Progenitor cell of endocrine pancreas (in vitro differentiated cells): ENCODE results near the gene SLC9A9. TPM values are rescaled to one million over a fixed set of nuclear protein-coding genes. Genes with fewer than 3 reads are reported as not detected.

Experiments used
- DNase-seq: peaks from one replicate; pipeline ENCODE4 v3.0.0; 2021; ENCODE audit warnings: low spot score; ENCODE audit not compliant: unreplicated experiment
- H3K27ac Mint-ChIP-seq: 2 replicates; pipeline ENCODE4 v1.8.0; 2021; ENCODE audit warnings: mild to moderate bottlenecking, moderate library complexity, mixed read lengths
- H3K27me3 Mint-ChIP-seq: 2 replicates; pipeline ENCODE4 v1.8.0; 2021; ENCODE audit warnings: mixed read lengths
- H3K36me3 Mint-ChIP-seq: 2 replicates; pipeline ENCODE4 v1.8.0; 2022; ENCODE audit warnings: mixed read lengths; ENCODE audit not compliant: insufficient read depth
- H3K4me1 Mint-ChIP-seq: 2 replicates; pipeline ENCODE4 v1.8.0; 2021; ENCODE audit warnings: low read depth, mixed read lengths
- H3K4me3 Mint-ChIP-seq: 2 replicates; pipeline ENCODE4 v1.8.0; 2021; ENCODE audit warnings: low read depth, mild to moderate bottlenecking, moderate library complexity, mixed read lengths
- H3K9me3 Mint-ChIP-seq: 2 replicates; pipeline ENCODE4 v1.8.0; 2021; ENCODE audit warnings: low read depth, mixed read lengths
- CTCF ChIP-seq: fragments of 200-600 bp; sonication (generic); IDR thresholded peaks from one replicate; pipeline ENCODE4 v1.5.0; 2021; ENCODE audit warnings: antibody characterized with exemption, mild to moderate bottlenecking; ENCODE audit not compliant: unreplicated experiment
- total RNA-seq: library from RNA; stranded (reverse); gene quantifications from 2 replicates; pipeline ENCODE4 v1.2.1, GENCODE V29; 2021

Gene SLC9A9
- total RNA-seq, 1 donor from 2014 or later = 0.17 TPM

- TF ChIP-seq CTCF = no peak
- Mint-ChIP-seq H3K4me1 (peaks cover 1% of the 10 kb centered on the region), H3K36me3 (no peaks in the 10 kb centered on the region), H3K27ac (no peak overlapping the region), H3K4me3 (no peak overlapping the region), H3K27me3 (peaks cover 3% of the 10 kb centered on the region), H3K9me3 (no peaks in the 10 kb centered on the region)
- DNase-seq = no peak
These were observed 309.7 kb downstream of the SLC9A9 start for GRCh38 chr3:143538577-143538981.

DNA sequence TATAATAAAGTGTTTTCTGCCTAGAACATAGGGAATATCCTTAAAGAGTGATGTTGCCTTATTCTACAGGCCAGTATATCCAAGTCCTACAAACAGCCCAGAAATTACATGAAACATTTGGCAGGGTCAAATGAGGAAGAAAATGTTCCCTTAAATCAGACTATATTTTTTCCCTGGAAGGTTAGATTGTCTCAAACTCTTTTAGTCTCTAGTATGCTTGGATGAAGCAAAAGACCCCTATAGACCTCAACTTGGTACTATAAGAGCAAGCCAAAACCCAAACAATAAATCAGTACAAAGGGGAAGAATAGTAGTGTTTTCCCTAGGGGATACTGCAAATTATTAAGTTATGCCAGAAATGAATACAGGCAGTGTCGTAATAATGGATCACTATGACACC is 310.2 kb downstream of the SLC9A9 start:
- no peak for DNase-seq
- H3K4me3 Mint-ChIP-seq = no peak overlapping the region
- H3K9me3 Mint-ChIP-seq = no peaks in the 10 kb centered on the region
- peaks cover 3% of the 10 kb centered on the region for H3K27me3 Mint-ChIP-seq
- H3K4me1 Mint-ChIP-seq = peaks cover 1% of the 10 kb centered on the region
- no peaks in the 10 kb centered on the region for H3K36me3 Mint-ChIP-seq
- no peak overlapping the region for H3K27ac Mint-ChIP-seq
- no peak for TF ChIP-seq CTCF

DNA sequence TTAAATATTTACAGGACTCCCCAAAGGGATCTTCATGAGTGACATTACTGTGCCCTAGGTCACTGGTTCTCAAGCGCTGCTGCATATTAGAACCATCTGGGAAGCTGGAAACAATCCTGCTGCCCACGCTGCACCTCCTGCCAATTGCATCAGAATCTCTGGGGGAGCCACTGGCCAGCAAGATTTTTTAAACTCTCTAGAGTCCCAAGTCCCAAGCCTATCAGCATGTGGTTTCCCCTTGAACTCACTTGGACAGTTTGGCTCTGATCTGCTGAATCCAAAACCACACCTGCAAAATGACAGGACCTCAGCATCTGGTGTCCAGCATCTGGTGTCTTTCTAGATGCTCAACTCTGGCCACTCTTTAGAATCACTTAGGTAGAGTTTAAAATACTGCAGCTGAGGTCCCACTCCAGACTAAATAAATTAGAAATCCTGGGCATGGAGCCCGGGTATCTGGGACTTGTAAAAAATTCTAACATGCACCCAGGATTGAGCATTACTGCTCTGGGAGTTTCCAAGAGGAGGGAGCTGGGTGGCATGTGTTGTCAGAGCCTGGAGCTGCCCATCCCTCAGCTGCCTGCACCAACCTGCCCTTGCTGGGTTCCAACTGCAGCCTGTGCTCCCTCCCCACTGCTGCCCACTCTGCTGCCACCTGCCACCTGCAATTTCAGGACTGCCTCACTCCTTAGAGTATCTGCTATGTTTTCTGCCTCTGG is 311.3 kb downstream of the SLC9A9 start:
- Mint-ChIP-seq H3K4me1 (peaks cover 1% of the 10 kb centered on the region), H3K36me3 (no peaks in the 10 kb centered on the region), H3K4me3 (no peak overlapping the region), H3K27me3 (peaks cover 3% of the 10 kb centered on the region), H3K9me3 (no peaks in the 10 kb centered on the region), H3K27ac (no peak overlapping the region)
- TF ChIP-seq CTCF = no peak
- no peak for DNase-seq

DNA sequence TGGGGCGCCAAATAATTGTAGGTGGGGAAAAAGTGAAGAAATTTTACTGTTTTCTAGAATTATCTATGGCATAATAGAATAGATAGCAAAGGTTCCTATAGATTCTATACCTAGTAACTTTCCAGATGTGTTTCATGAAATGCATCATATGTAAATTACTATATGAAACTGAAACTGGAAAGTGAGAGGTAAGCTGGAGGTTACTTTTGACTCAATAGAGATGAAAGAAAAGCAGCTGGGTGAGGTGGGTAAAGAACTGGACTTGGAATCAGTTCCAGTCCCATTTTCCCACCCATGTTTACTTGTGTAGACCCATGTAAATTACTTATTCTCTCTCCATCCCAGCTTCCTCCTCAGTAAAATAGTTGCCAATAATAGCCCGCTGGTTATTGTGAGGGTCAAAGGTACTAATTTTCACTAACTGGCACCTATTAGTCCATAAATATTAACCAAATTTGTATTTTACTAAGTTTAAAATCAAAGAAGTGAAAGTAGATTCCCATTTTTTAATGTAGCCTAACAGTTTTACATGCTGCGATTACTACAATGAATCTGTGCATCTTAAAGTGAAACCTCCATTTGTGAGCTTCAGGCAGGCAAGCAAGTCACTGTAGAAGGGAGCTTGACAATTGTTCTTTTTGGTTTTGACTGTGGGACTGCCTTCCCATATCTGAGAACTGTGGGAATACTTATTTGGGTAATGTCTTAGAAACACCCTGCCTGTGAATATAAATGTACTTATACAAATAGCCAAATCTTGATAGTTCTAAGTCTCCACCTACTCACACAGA is 312.1 kb downstream of the SLC9A9 start:
- Mint-ChIP-seq H3K4me3 (no peak overlapping the region), H3K27me3 (peaks cover 3% of the 10 kb centered on the region), H3K36me3 (no peaks in the 10 kb centered on the region), H3K9me3 (no peaks in the 10 kb centered on the region), H3K27ac (no peak overlapping the region), H3K4me1 (peaks cover 1% of the 10 kb centered on the region)
- no peak for TF ChIP-seq CTCF
- no peak for DNase-seq

- no peak for TF ChIP-seq CTCF
- no peak for DNase-seq
- no peaks in the 10 kb centered on the region for H3K36me3 Mint-ChIP-seq
- H3K4me3 Mint-ChIP-seq = no peak overlapping the region
- H3K4me1 Mint-ChIP-seq = peaks cover 1% of the 10 kb centered on the region
- no peak overlapping the region for H3K27ac Mint-ChIP-seq
- no peaks in the 10 kb centered on the region for H3K9me3 Mint-ChIP-seq
- H3K27me3 Mint-ChIP-seq = peaks cover 3% of the 10 kb centered on the region
These were observed 314.9 kb downstream of the SLC9A9 start for GRCh38 chr3:143533391-143533790.
